ENCODE data around the gene FN1.

DNA sequence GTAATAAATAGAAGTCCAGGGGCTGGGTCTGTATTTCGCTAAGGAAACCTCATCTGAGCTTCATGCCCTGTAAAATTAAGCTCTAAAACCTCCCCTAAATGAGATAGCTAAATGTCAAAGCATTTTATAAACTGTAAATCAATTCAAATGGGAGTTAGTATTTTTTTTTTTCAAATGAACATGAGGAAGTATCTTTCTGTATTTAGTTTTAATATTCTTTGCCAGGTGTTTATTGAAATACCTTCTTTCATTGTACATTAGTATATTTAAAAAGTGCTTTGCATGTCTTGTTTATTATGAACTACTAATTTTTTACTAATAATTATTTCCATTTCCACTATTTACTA, 76.3 kb downstream of the FN1 start:
- TF ChIP-seq, protein P1, sequence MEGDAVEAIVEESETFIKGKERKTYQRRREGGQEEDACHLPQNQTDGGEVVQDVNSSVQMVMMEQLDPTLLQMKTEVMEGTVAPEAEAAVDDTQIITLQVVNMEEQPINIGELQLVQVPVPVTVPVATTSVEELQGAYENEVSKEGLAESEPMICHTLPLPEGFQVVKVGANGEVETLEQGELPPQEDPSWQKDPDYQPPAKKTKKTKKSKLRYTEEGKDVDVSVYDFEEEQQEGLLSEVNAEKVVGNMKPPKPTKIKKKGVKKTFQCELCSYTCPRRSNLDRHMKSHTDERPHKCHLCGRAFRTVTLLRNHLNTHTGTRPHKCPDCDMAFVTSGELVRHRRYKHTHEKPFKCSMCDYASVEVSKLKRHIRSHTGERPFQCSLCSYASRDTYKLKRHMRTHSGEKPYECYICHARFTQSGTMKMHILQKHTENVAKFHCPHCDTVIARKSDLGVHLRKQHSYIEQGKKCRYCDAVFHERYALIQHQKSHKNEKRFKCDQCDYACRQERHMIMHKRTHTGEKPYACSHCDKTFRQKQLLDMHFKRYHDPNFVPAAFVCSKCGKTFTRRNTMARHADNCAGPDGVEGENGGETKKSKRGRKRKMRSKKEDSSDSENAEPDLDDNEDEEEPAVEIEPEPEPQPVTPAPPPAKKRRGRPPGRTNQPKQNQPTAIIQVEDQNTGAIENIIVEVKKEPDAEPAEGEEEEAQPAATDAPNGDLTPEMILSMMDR (conservative IDR thresholded peaks at IDR 0.05) = no peak
- no peak for TF ChIP-seq ZFX (IDR thresholded peaks at IDR 0.05)

Measured in C4-2B (cell line).